ENCODE data around the gene SPSB4. TPM values are rescaled to one million over a fixed set of nuclear protein-coding genes. Genes with fewer than 3 reads are reported as not detected.

Gene SPSB4
- total and polyA plus RNA-seq, 10 donors: 0.87 to 10.7 (median 5.9) TPM

DNA sequence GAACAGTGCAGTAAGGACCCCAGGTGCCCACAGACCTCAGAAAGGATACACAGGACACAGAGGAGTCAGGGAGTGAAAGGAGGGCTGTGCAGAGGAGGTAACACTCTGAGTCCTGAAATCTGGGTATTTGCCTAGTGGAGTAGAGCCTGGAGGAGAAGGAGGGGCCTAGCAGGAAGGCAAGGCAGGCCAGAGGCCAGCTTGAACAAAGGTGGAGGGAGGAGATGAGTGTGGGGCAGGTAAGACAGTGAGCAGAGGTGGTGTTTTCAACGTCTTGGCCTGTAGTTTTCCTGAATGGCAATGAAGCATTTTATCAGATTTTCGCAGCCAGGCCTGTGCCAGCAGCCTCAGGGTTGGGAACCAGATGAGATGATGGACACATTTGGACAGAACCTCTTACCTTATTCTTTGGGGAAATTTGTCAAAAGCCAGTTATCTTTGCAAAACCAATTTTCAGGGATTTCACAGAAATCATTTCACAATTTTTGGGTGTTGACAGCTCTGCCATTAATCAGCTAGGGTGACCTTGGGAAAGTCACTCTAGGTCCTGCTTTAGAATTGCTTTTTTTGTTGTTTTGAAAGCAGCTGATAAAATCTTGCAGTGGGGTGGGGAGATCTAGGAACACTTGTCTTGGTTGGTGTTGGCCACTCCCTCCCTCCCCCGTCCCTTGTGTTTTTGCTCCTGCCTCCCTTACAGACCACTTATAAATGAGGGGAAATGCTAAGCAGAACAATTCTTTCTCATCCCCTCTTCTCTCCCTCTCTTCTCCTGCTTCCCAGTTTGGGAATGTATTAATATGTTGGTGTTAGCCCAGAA is 38.4 kb downstream of the SPSB4 start:
- no peak for DNase-seq
- no peak overlapping the region for H3K27ac ChIP-seq
- intact Hi-C loops (cut with DNase I; ENCODE audit: low total_unique reads): no loop called here
- H3K36me3 ChIP-seq: no peaks in the 10 kb centered on the region
- no peaks in the 10 kb centered on the region for H3K4me1 ChIP-seq
- TF ChIP-seq, protein P1, sequence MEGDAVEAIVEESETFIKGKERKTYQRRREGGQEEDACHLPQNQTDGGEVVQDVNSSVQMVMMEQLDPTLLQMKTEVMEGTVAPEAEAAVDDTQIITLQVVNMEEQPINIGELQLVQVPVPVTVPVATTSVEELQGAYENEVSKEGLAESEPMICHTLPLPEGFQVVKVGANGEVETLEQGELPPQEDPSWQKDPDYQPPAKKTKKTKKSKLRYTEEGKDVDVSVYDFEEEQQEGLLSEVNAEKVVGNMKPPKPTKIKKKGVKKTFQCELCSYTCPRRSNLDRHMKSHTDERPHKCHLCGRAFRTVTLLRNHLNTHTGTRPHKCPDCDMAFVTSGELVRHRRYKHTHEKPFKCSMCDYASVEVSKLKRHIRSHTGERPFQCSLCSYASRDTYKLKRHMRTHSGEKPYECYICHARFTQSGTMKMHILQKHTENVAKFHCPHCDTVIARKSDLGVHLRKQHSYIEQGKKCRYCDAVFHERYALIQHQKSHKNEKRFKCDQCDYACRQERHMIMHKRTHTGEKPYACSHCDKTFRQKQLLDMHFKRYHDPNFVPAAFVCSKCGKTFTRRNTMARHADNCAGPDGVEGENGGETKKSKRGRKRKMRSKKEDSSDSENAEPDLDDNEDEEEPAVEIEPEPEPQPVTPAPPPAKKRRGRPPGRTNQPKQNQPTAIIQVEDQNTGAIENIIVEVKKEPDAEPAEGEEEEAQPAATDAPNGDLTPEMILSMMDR (IDR thresholded peaks at IDR 0.05 in 8 of 11, conservative IDR thresholded peaks at IDR 0.05 in 3 of 11): no peak
- no peak for TF ChIP-seq POLR2AphosphoS5 (IDR thresholded peaks at IDR 0.05)
- TF ChIP-seq POLR2A (IDR thresholded peaks at IDR 0.05): no peak
- H3K4me3 ChIP-seq: no peak overlapping the region
- H3K27me3 ChIP-seq (replicated peaks in 1 of 7): peaks cover 0 to 14% (median 0%) of the 10 kb centered on the region in 7 donors
- WGBS, 5 donors: 69 to 87% (median 78%) methylated on average over 3 of the region's 3 CpGs
- H3K9me3 ChIP-seq: no peaks in the 10 kb centered on the region

DNA sequence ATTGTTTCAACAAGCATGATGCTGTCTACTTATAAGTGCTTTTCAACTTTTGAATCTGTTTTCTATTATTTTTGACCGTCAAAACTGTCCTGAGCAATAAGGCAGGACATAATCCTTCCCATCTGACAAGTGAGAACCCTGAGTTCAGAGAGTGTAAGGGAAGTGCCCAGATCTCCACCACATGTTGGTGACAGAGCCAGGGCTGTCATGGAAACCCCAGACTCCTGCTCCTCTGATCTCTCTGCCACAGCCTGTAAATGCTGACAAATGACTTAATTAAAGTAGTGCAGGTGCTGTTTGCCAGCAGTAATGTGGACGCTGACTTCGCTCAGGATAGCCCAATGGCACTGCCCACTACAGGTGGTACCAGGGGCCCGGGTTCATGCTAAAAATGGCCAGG is 40.3 kb downstream of the SPSB4 start:
- intact Hi-C loops (cut with DNase I; ENCODE audit: low total_unique reads): no loop called here
- 70 to 89% (median 82%) methylated on average over 4 of the region's 4 CpGs for WGBS, 5 donors
- Histone ChIP-seq H3K36me3 (no peaks in the 10 kb centered on the region), H3K4me1 (no peaks in the 10 kb centered on the region), H3K4me3 (no peak overlapping the region), H3K9me3 (no peaks in the 10 kb centered on the region), H3K27ac (no peak overlapping the region), H3K27me3 (replicated peaks in 1 of 7) (peaks cover 0 to 9% (median 0%) of the 10 kb centered on the region in 7 donors)
- DNase-seq: no peak
- TF ChIP-seq, protein P1 (IDR thresholded peaks at IDR 0.05 in 8 of 11, conservative IDR thresholded peaks at IDR 0.05 in 3 of 11): no peak
- TF ChIP-seq POLR2A (IDR thresholded peaks at IDR 0.05): no peak
- no peak for TF ChIP-seq POLR2AphosphoS5 (IDR thresholded peaks at IDR 0.05)

DNA sequence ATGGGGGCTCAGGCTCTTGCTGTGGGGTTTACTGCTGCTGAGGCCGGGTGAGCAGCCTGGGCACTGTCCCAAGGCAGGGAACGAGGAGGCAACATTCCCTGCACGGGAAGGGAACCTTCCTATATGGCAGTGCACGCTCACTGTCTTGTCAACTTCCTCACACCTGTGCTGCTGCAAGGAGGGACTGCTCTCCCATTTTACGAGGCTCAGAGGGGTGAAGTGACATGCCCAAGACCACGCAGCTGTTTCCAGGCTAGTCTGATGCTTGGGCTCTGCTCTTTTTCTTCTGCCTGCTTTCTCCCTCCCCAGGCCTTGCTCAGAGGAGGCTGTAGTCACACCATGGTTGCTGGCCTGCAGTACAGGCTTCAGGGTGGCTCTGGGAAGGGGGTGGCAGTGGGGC is 41.5 kb downstream of the SPSB4 start:
- intact Hi-C loops (cut with DNase I; ENCODE audit: low total_unique reads): no loop called here
- Histone ChIP-seq H3K27ac (no peak overlapping the region), H3K4me3 (no peak overlapping the region), H3K9me3 (no peaks in the 10 kb centered on the region), H3K4me1 (no peaks in the 10 kb centered on the region), H3K27me3 (replicated peaks in 1 of 7) (no peaks in the 10 kb centered on the region), H3K36me3 (no peaks in the 10 kb centered on the region)
- WGBS, 5 donors: 64 to 90% (median 73%) methylated on average over 6 of the region's 6 CpGs
- TF ChIP-seq, protein P1 (IDR thresholded peaks at IDR 0.05 in 8 of 11, conservative IDR thresholded peaks at IDR 0.05 in 3 of 11): no peak
- TF ChIP-seq POLR2AphosphoS5 (IDR thresholded peaks at IDR 0.05): no peak
- TF ChIP-seq POLR2A (IDR thresholded peaks at IDR 0.05): no peak
- no peak for DNase-seq

DNA sequence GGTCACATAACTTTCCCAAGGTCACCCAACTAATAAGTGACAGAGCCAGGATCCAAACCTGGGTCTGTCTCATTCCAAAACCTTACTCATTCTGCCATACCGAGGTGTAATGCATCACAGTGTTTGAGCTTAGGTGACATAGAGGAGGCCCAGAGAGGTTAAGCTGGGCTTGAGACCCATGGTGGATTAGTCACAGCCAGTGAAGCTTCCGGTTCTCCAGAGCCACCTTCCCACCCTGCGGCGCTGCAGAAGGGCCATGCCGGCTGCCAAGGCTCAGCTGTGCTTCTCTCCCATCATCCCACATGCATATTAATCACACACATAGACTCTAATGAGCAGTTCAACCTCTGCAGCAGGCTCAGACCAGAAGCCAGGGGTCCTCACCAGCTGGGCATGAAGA is 42.2 kb downstream of the SPSB4 start:
- H3K27ac ChIP-seq: no peak overlapping the region
- TF ChIP-seq POLR2A (IDR thresholded peaks at IDR 0.05): no peak
- TF ChIP-seq POLR2AphosphoS5 (IDR thresholded peaks at IDR 0.05): no peak
- TF ChIP-seq, protein P1 (IDR thresholded peaks at IDR 0.05 in 8 of 11, conservative IDR thresholded peaks at IDR 0.05 in 3 of 11): no peak
- no peak overlapping the region for H3K4me3 ChIP-seq
- no peaks in the 10 kb centered on the region for H3K4me1 ChIP-seq
- WGBS, 5 donors: 81 to 86% (median 83%) methylated on average over 5 of the region's 5 CpGs
- DNase-seq: no peak
- no peaks in the 10 kb centered on the region for H3K27me3 ChIP-seq (replicated peaks in 1 of 7)
- H3K9me3 ChIP-seq: no peaks in the 10 kb centered on the region
- intact Hi-C loops (cut with DNase I; ENCODE audit: low total_unique reads): no loop called here
- no peaks in the 10 kb centered on the region for H3K36me3 ChIP-seq
